NCI-H82 treated with DMSO at 0.1 percent for 48 hours (cell line): Measurements from ENCODE around the gene ITGA3.
A peak's percentile ranks its signal among the peaks of the same experiment; 100 is the strongest.

Experiments used
- DNase-seq: peaks from one replicate; lab custom pipeline; 2025; ENCODE audit not compliant: unreplicated experiment; lab: John Stamatoyannopoulos, UW

ITGA3 gene

GRCh38 chr17:50055426-50056216, at the start of gene ITGA3:
Gene ITGA3 (plus strand): TSS chr17:50056110. CDS start chr17:50056440, 330 bp downstream.
- DNase-seq = peak; percentile 11

- no peak for DNase-seq
Measured at GRCh38 chr17:50009282-50009681, 46.6 kb upstream of the ITGA3 start.

GRCh38 chr17:50013079-50013478, 42.8 kb upstream of the ITGA3 start:
- DNase-seq = no peak

GRCh38 chr17:50014471-50015088, 41.3 kb upstream of the ITGA3 start:
- no peak for DNase-seq

- DNase-seq = no peak
Measured at GRCh38 chr17:50015146-50015545, 40.8 kb upstream of the ITGA3 start.

- DNase-seq = no peak
Measured at GRCh38 chr17:50018909-50019308, 37.0 kb upstream of the ITGA3 start.

GRCh38 chr17:50020841-50021599, 34.9 kb upstream of the ITGA3 start:
- DNase-seq = no peak

- no peak for DNase-seq
Measured at GRCh38 chr17:50021681-50022370, 34.1 kb upstream of the ITGA3 start.

GRCh38 chr17:50022463-50023130, 33.3 kb upstream of the ITGA3 start:
- DNase-seq = no peak

- no peak for DNase-seq
Measured at GRCh38 chr17:50023520-50023919, 32.4 kb upstream of the ITGA3 start.

- DNase-seq = no peak
Measured at GRCh38 chr17:50024808-50025207, 31.1 kb upstream of the ITGA3 start.

GRCh38 chr17:50026046-50026675, 29.7 kb upstream of the ITGA3 start:
- no peak for DNase-seq

GRCh38 chr17:50026837-50027171, 29.1 kb upstream of the ITGA3 start:
- peak; percentile 3 for DNase-seq

GRCh38 chr17:50027172-50027880, 28.6 kb upstream of the ITGA3 start:
- DNase-seq = no peak

- no peak for DNase-seq
Measured at GRCh38 chr17:50027881-50028735, 27.8 kb upstream of the ITGA3 start.

- DNase-seq = no peak
Measured at GRCh38 chr17:50028736-50029120, 27.2 kb upstream of the ITGA3 start.

GRCh38 chr17:50029185-50029584, 26.7 kb upstream of the ITGA3 start:
- DNase-seq = no peak

GRCh38 chr17:50033316-50033715, 22.6 kb upstream of the ITGA3 start:
- DNase-seq = no peak
